GM12874 (cell line): ENCODE data around the gene MAP1B.

Experiments used
- CTCF ChIP-seq: IDR thresholded peaks from 2 replicates; pipeline ENCODE4 v1.5.1; 2011; ENCODE audit warnings: low read depth, mild to moderate bottlenecking, control low read depth, low read length, moderate library complexity; ENCODE audit not compliant: insufficient read depth

Gene MAP1B

GRCh38 chr5:72161951-72162350 is 54.7 kb downstream of the MAP1B start:
- no peak for TF ChIP-seq CTCF

- TF ChIP-seq CTCF: no peak
Measured at GRCh38 chr5:72163349-72163983, 56.2 kb downstream of the MAP1B start.

- TF ChIP-seq CTCF: no peak
Measured at GRCh38 chr5:72166070-72166979, 59.0 kb downstream of the MAP1B start.

- no peak for TF ChIP-seq CTCF
Measured at GRCh38 chr5:72167257-72167656, 60.0 kb downstream of the MAP1B start.

- no peak for TF ChIP-seq CTCF
Measured at GRCh38 chr5:72167804-72168203, 60.5 kb downstream of the MAP1B start.

GRCh38 chr5:72170101-72170500 is 62.8 kb downstream of the MAP1B start:
- no peak for TF ChIP-seq CTCF

- no peak for TF ChIP-seq CTCF
Measured at GRCh38 chr5:72171667-72172066, 64.4 kb downstream of the MAP1B start.
